GM18873 (cell line): ENCODE measurements around the gene RAB43.

Experiments used
- ATAC-seq: cut with Tn5 transposase; IDR thresholded peaks from one replicate; pipeline ENCODE4 v1.9.1; 2021; ENCODE audit warnings: mild to moderate bottlenecking, moderate library complexity, moderate number of reproducible peaks; ENCODE audit not compliant: unreplicated experiment, low FRiP score

Gene RAB43

GRCh38 chr3:129061888-129062834 lies 59.4 kb downstream of the RAB43 start:
- no peak for ATAC-seq

- ATAC-seq: no peak
Measured at GRCh38 chr3:129061023-129061887, 60.3 kb downstream of the RAB43 start.

- ATAC-seq: no peak
Measured at GRCh38 chr3:129060276-129061022, 61.2 kb downstream of the RAB43 start, which contains the start of gene GP9. Gene GP9, plus strand, starts transcription at chr3:129060779. Its CDS starts 961 bp downstream, at chr3:129061740.

- ATAC-seq: no peak
Measured at GRCh38 chr3:129059311-129059958, 62.2 kb downstream of the RAB43 start.

GRCh38 chr3:129058441-129059200 lies 63.0 kb downstream of the RAB43 start:
- ATAC-seq: peak; percentile 67

GRCh38 chr3:129057249-129057648 lies 64.4 kb downstream of the RAB43 start:
- no peak for ATAC-seq

GRCh38 chr3:129056451-129057173 lies 65.0 kb downstream of the RAB43 start:
- no peak for ATAC-seq

GRCh38 chr3:129054605-129055104 lies 66.9 kb downstream of the RAB43 start:
- no peak for ATAC-seq

- ATAC-seq: no peak
Measured at GRCh38 chr3:129052675-129053074, 68.9 kb downstream of the RAB43 start.

GRCh38 chr3:129051871-129052340 lies 69.7 kb downstream of the RAB43 start:
- ATAC-seq: no peak

- ATAC-seq: no peak
Measured at GRCh38 chr3:129050556-129051295, 70.9 kb downstream of the RAB43 start.

GRCh38 chr3:129047553-129047839 lies 74.1 kb downstream of the RAB43 start:
- no peak for ATAC-seq

- ATAC-seq: no peak
Measured at GRCh38 chr3:129046732-129047552, 74.7 kb downstream of the RAB43 start.

- no peak for ATAC-seq
Measured at GRCh38 chr3:129046037-129046731, 75.4 kb downstream of the RAB43 start.

GRCh38 chr3:129045675-129046036 lies 75.9 kb downstream of the RAB43 start:
- no peak for ATAC-seq

GRCh38 chr3:129040579-129041300 lies 80.9 kb downstream of the RAB43 start:
- no peak for ATAC-seq
